Left lung (tissue), 10 donors: ENCODE data around the gene INHBE. TPM values are rescaled to one million over a fixed set of nuclear protein-coding genes. Genes with fewer than 3 reads are reported as not detected.

Experiments
- ATAC-seq: fragments of 200-7000 bp; cut with Tn5 transposase; one replicate; pipeline ENCODE4 v1.9.1; 2020; ENCODE audit warnings: moderate library complexity
- DNase-seq, 4 donors: peaks; one replicate each; pipeline ENCODE4 v3.0.0-alpha.2; 2013 to 2020
- H3K27ac ChIP-seq, 2 donors: fragments of 200-600 bp; sonication (generic) in 1 of 2; one replicate each; pipeline versions ENCODE4 v1.5.0 to v1.8.0; 2020 to 2021
- H3K27me3 ChIP-seq, 2 donors: fragments of 200-600 bp; sonication (generic) in 1 of 2; one replicate each; pipeline versions ENCODE4 v1.5.0 to v1.8.0; 2020 to 2021
- H3K36me3 ChIP-seq, 2 donors: fragments of 200-600 bp; sonication (generic) in 1 of 2; one replicate each; pipeline versions ENCODE4 v1.5.0 to v1.8.0; 2020 to 2021
- H3K4me1 ChIP-seq, 2 donors: fragments of 200-600 bp; one replicate each; pipeline ENCODE4 v1.8.0; 2021
- H3K4me3 ChIP-seq, 2 donors: fragments of 200-600 bp; sonication (generic) in 1 of 2; one replicate each; pipeline versions ENCODE4 v1.5.0 to v1.8.0; 2020 to 2021; ENCODE audit warnings: mild to moderate bottlenecking in 1 of 2
- H3K9me3 ChIP-seq, 2 donors: fragments of 200-600 bp; sonication (generic) in 1 of 2; one replicate each; pipeline versions ENCODE4 v1.5.0 to v1.8.0; 2020 to 2021
- CTCF ChIP-seq, 2 donors: fragments of 200-600 bp; sonication (generic) in 1 of 2; IDR thresholded peaks; one replicate each; pipeline versions ENCODE4 v1.5.0 to v1.8.0; 2021; ENCODE audit warnings: antibody characterized with exemption in 2 of 2
- intact Hi-C, 2 donors: fragments of 100-400 bp; cut with DNase I; formaldehyde crosslinking; loops; one replicate each; pipeline versions ENCODE4 v1.11.2 to v1.14.2; 2022
- polyA plus RNA-seq, 6 donors: library from polyadenylated mRNA; unstranded; fragments of 120-200 nt; gene quantifications; one replicate each; pipeline ENCODE4 v1.2.1, GENCODE V29; 2013; ENCODE audit not compliant: insufficient read length in 6 of 6
- total RNA-seq, 2 donors: library from RNA; stranded (reverse); fragmentation: NEBNext Ultra II Directional; extraction: Animal tissue kit (Norgen Biotek cat#: 25700); gene quantifications; one replicate each; pipeline ENCODE4 v1.2.1, GENCODE V29; 2021
- donor health status: DM: no; HTN: yes; CAD: no.
- donor health status: DM: no; HTN: no; CAD: no.

The INHBE gene
- total and polyA plus RNA-seq, 8 donors: 0.52 to 1.4 (median 0.77) TPM; not detected in 1

GRCh38 chr12:57456737-57457490 lies 1.8 kb downstream of the INHBE start:
- Histone ChIP-seq H3K4me3 (no peak overlapping the region), H3K27me3 (peaks cover 3 to 43% of the 10 kb centered on the region in 2 donors), H3K36me3 (no peaks in the 10 kb centered on the region), H3K4me1 (peaks cover 6 to 32% of the 10 kb centered on the region in 2 donors), H3K9me3 (no peaks in the 10 kb centered on the region), H3K27ac (no peak overlapping the region)
- DNase-seq: no peak
- TF ChIP-seq CTCF (IDR thresholded peaks at IDR 0.05): no peak
- ATAC-seq: no peak
- intact Hi-C loops: loop anchor here in 1 of 2 donors (10.0 kb wide), 1 partner anchor 192 kb away; no protein-coding TSS in a partner anchor

GRCh38 chr12:57458665-57459054 lies 3.6 kb downstream of the INHBE start:
- H3K27ac ChIP-seq: peak overlapping the region; percentile 73 to 87

GRCh38 chr12:57459055-57459749 lies 4.1 kb downstream of the INHBE start:
- Histone ChIP-seq H3K4me1 (peaks cover 6 to 45% of the 10 kb centered on the region in 2 donors), H3K27me3 (peaks cover 3 to 56% of the 10 kb centered on the region in 2 donors), H3K27ac (peak overlapping the region; percentile 73 to 87), H3K36me3 (no peaks in the 10 kb centered on the region), H3K9me3 (no peaks in the 10 kb centered on the region), H3K4me3 (peak overlapping the region; percentile 68 to 69)
- intact Hi-C loops: loop anchor here in 1 of 2 donors (10.0 kb wide), 1 partner anchor 194 kb away; no protein-coding TSS in a partner anchor
- DNase-seq (peak; percentile 94 to 98 (median 98)), ATAC-seq (peak; percentile 85)
- peak; percentile 94 to 95 for TF ChIP-seq CTCF (IDR thresholded peaks at IDR 0.05)

More at GRCh38 chr12:57458665-57459054, 3.6 kb downstream of the INHBE start:
- no peaks in the 10 kb centered on the region for H3K9me3 ChIP-seq
- intact Hi-C loops: loop anchor here in 1 of 2 donors (10.0 kb wide), 1 partner anchor 194 kb away; no protein-coding TSS in a partner anchor
- no peaks in the 10 kb centered on the region for H3K36me3 ChIP-seq
- H3K4me3 ChIP-seq: peak overlapping the region; percentile 68 to 69
- DNase-seq: no peak
- H3K4me1 ChIP-seq: peaks cover 6 to 45% of the 10 kb centered on the region in 2 donors
- TF ChIP-seq CTCF (IDR thresholded peaks at IDR 0.05): no peak
- ATAC-seq: no peak
- peaks cover 3 to 51% of the 10 kb centered on the region in 2 donors for H3K27me3 ChIP-seq

DNA sequence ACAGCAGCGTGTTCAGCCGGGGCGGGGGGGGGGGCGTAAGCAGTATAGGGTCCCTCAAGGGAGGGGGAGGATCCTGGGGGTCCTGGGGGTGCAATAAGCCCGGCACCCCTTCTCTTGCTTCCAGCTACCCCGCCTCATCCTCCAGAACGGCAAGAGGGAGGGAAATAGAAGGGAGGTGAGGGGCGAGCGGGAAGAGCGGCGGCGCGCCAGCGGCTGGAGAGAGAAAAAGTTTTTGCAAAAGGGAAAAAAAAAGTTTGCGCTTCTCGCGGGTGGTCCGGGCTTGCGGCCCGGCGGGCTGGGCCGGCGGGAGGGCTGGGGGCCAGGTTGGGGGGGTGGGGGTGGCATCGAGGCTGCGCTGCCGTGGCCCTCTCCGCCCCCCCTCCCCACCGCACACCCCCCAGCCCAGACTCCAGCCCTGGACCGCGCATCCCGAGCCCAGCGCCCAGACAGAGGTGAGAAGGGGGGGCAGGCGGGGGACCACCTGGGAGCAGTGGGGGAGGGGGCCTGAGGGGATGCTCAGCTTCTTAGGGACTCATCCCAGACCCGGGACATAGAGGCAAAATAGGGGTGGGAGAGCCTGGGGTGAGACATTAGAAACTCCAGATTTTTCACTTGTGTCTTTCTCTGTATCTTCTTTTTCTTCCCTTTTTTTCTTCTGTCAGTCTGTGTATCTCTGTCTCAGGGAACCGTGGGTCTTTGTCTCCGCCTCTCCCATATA lies 4.8 kb downstream of the INHBE start, which contains the start of gene GLI1:
GLI1 (plus strand) TSS at position 36 of the 718 bp plus-strand sequence. CDS start 3,907 bp downstream, outside the sequence.
- peak within 1 kb of the TSS; percentile 68 to 69 for H3K4me3 ChIP-seq
- H3K27me3 ChIP-seq: peaks cover 3 to 62% of the 10 kb centered on the region in 2 donors
- peaks cover 6 to 45% of the 10 kb centered on the region in 2 donors for H3K4me1 ChIP-seq
- H3K27ac ChIP-seq: peak within 1 kb of the TSS; percentile 73 to 87
- DNase-seq (peak in 1 of 4 donors; percentile 46), ATAC-seq (no peak)
- H3K36me3 ChIP-seq: no peaks in the 10 kb centered on the region
- TF ChIP-seq CTCF (IDR thresholded peaks at IDR 0.05): no peak
- no peaks in the 10 kb centered on the region for H3K9me3 ChIP-seq
- intact Hi-C loops: loop anchor here in 1 of 2 donors (10.0 kb wide), 1 partner anchor 195 kb away; no protein-coding TSS in a partner anchor
